Measurements from ENCODE around the gene FHL3.
A peak's percentile ranks its signal among the peaks of the same experiment; 100 is the strongest.

FHL3 gene

DNA sequence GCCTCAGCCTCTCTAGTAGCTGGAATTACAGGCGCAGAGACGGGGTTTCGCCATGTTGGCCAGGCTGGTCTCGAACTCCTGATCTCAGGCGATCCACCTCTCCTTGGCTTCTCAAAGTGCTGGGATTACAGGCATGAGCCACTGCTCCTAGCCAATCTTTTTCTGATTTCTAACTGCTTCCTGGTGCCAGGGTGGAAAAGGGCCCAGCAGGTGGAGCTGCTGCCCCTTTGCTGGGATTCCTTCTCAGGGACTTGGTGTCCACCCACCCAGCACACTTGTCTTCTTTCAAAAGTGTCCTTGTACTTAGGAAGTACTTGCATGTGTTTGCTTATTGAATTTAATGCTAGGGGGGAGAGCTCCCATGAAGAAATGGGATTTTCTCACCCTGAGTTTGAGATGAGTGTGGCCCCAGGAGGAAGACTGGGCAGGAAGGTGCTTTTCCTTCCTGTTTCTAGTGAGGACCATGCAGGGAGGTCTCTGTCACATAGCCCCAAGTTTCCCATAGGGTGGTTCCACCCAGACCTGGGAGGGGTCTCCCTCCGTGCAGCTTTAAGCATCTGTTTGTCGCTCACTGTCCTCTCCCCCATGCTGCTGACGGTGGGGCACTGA lies 21.4 kb upstream of the FHL3 start:
- TF ChIP-seq, protein P1, sequence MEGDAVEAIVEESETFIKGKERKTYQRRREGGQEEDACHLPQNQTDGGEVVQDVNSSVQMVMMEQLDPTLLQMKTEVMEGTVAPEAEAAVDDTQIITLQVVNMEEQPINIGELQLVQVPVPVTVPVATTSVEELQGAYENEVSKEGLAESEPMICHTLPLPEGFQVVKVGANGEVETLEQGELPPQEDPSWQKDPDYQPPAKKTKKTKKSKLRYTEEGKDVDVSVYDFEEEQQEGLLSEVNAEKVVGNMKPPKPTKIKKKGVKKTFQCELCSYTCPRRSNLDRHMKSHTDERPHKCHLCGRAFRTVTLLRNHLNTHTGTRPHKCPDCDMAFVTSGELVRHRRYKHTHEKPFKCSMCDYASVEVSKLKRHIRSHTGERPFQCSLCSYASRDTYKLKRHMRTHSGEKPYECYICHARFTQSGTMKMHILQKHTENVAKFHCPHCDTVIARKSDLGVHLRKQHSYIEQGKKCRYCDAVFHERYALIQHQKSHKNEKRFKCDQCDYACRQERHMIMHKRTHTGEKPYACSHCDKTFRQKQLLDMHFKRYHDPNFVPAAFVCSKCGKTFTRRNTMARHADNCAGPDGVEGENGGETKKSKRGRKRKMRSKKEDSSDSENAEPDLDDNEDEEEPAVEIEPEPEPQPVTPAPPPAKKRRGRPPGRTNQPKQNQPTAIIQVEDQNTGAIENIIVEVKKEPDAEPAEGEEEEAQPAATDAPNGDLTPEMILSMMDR (IDR thresholded peaks at IDR 0.05; ENCODE audit: extremely low read depth, missing control alignments), result peak; percentile 58
- peak; percentile 55 for DNase-seq (ENCODE audit: low spot score)

DNA sequence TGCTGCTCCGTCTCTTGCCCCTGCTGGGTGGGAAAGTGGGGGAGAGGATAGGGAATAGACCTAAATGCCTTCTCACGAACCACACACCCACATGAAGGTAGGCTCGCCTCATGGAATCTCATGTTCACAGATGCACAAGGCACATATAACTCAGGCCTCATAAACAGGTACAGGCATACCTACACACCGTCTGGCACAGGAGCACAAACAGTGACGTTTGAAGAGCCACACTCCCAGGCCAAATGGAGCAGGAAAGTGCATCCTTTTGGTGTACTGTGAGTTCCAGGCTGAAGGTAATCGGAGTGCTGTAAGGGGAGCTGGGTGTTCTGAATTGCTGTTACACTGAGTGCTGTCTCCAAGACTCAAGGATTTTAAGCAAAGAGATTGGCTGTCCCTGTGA lies 20.4 kb upstream of the FHL3 start:
- TF ChIP-seq, protein P1 (IDR thresholded peaks at IDR 0.05; ENCODE audit: extremely low read depth, missing control alignments), result no peak
- no peak for DNase-seq (ENCODE audit: low spot score)

DNA sequence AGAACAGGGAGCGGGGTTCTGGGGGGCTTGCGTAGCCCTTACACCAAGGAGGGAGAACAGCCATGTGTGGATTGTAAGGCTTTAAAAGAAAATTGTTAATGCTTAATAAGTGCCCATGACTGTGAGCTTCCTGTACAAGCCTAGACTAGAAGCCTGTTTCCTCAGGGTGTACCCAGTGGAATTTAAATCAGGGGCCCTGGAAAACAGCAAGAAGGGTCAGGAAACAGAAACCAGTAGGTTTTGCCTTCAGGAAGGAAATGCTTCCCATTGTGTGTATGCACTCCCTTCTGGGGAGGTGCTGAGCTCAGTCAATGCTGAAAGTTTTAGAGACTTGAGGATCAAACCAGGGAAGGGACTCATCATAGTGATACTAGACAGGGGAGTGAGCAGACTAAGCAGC lies 19.9 kb upstream of the FHL3 start:
- DNase-seq (ENCODE audit: low spot score), result no peak
- TF ChIP-seq, protein P1 (IDR thresholded peaks at IDR 0.05; ENCODE audit: extremely low read depth, missing control alignments), result no peak

DNA sequence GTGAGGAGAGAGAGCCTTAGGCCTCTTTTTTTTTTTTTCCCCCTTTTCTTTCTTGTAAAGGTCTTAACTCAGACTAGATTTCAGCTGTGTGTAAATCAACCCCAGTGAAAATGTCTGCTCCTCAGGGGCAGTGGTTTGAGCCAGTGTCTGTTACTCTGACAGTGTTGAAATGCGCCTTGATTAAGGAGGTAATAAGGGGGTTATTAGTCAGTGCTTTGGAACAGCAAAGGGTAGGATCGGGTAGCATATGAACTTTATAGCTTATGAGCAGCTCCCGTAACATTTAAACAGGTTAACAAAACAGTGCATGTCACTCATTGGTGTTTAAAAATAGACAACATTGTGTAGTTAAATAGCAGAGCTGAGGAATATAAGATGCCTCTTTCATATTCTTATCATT lies 17.5 kb upstream of the FHL3 start:
- TF ChIP-seq, protein P1 (IDR thresholded peaks at IDR 0.05; ENCODE audit: extremely low read depth, missing control alignments), result no peak
- no peak for DNase-seq (ENCODE audit: low spot score)

DNA sequence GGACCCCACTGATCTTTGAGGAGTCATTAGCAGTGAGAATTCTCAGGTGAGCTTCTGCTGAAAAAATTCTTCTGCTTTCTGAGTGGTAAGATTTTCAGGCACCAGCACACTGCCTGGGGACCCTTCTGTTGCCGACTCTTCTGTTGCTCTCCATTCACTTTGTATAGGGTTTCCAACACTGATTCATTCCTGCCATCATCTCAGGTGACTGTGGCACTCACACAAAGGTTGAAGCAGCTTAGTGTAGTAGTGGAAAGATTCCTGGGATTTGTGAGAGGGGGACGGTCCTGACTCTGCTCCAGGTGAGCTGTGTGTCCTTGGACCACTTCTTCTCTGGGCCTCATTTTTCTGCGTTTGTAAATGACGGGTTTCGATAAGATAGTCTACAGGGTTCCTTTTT lies 16.7 kb upstream of the FHL3 start:
- TF ChIP-seq, protein P1 (IDR thresholded peaks at IDR 0.05; ENCODE audit: extremely low read depth, missing control alignments), result no peak
- DNase-seq (ENCODE audit: low spot score), result no peak

DNA sequence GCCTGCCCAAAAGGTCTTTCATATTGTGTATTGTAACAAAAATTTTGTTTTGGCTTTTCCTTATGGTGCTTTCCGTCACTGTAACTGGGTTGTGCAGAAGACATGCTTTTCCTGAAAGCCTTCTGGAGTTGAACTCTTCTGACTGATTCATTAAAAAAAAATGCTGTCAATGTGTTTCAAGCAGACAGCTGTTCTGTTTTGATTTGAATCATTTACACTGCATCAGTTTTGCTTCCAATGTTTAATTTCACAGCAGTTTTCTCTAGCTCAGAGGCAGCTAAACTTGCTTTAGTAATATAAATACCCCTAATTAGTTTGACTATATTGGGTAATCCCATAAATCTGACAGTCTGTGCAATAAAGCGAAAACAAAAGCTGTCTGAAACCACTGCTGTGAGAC lies 15.1 kb upstream of the FHL3 start:
- TF ChIP-seq, protein P1 (IDR thresholded peaks at IDR 0.05; ENCODE audit: extremely low read depth, missing control alignments), result no peak
- DNase-seq (ENCODE audit: low spot score), result no peak

DNA sequence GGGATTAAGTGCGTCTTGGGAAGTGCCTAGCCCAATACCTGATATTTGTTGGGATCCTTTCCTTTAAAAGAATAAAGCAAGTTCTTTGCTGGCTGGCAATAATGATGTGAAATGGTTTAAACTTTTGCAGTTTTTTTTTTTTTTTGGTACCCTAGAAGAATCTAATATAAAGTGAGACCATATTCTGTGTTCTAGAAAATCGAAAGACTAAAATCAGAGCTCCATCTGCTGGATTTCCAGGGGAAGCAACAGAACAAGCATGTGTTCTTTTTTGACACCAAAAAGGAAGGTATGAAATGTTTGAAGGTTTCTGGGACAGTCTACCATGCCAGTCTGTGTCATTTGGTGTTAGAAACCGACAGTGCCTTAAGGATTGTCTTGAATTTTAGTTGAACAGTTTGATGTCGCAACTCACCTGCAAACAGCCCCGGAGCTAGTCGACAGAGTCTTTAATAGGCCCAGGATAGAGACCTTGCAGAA lies 13.6 kb upstream of the FHL3 start:
- DNase-seq (ENCODE audit: low spot score), result peak; percentile 43

More for the DNA sequence above, 13.6 kb upstream of the FHL3 start:
- TF ChIP-seq, protein P1 (IDR thresholded peaks at IDR 0.05; ENCODE audit: extremely low read depth, missing control alignments), result peak; percentile 34

Data from GM20000 (cell line).